Caco-2 (cell line): ENCODE data around the gene ATG14. TPM values are rescaled to one million over a fixed set of nuclear protein-coding genes. Genes with fewer than 3 reads are reported as not detected.

Source experiments
- BruUV-seq: library from RNA; stranded (reverse); fragments of 400-500 nt; replicated peaks from 2 replicates; lab custom pipeline; 2021; lab: Mats Ljungman, UMichigan
- CTCF ChIA-PET: fragments of 300-600 bp; sonication (Branson Sonifier 250); formaldehyde crosslinking; loops from one replicate; lab custom pipeline; 2022; ENCODE audit warnings: antibody characterized with exemption; lab: Charles Lee
- POLR2A ChIA-PET: fragments of 300-600 bp; sonication (Branson Sonifier 250); formaldehyde crosslinking; loops from one replicate; lab custom pipeline; 2022; ENCODE audit warnings: antibody characterized with exemption; lab: Charles Lee
- DNase-seq, 2 experiments: peaks; one replicate each; pipeline versions ENCODE4 v3.0.0 to v3.0.0-alpha.2; 2020 to 2022
- H3K27me3 ChIP-seq: replicated peaks from 2 replicates; pipeline ENCODE4 v1.6.0; 2011; ENCODE audit warnings: low read length; ENCODE audit not compliant: control insufficient read depth, insufficient read depth
- H3K36me3 ChIP-seq: 2 replicates; pipeline ENCODE4 v1.5.1; 2011; ENCODE audit warnings: low read length; ENCODE audit not compliant: control insufficient read depth, insufficient read depth
- H3K4me1 ChIP-seq: fragments of 250-450 bp; sonication (Bioruptor Pico); 2 replicates; pipeline ENCODE4 v1.5.1; 2020; ENCODE audit warnings: mild to moderate bottlenecking
- H3K4me3 ChIP-seq: 2 replicates; pipeline ENCODE4 v1.5.1; 2011; ENCODE audit warnings: low read depth, mild to moderate bottlenecking, control low read depth, low read length
- H3K9me3 ChIP-seq: fragments of 250-450 bp; sonication (Bioruptor Pico); 2 replicates; pipeline ENCODE4 v1.5.1; 2020; ENCODE audit warnings: mild to moderate bottlenecking, moderate library complexity
- H3K27ac Mint-ChIP-seq: one replicate; pipeline ENCODE4 v1.8.0; 2022; ENCODE audit warnings: mixed read lengths; ENCODE audit not compliant: unreplicated experiment
- H3K27me3 Mint-ChIP-seq: one replicate; pipeline ENCODE4 v1.8.0; 2022; ENCODE audit warnings: mixed read lengths; ENCODE audit not compliant: insufficient read depth, unreplicated experiment
- H3K36me3 Mint-ChIP-seq: one replicate; pipeline ENCODE4 v1.8.0; 2022; ENCODE audit warnings: mild to moderate bottlenecking, mixed read lengths; ENCODE audit not compliant: insufficient read depth, unreplicated experiment
- H3K4me1 Mint-ChIP-seq: one replicate; pipeline ENCODE4 v1.8.0; 2022; ENCODE audit warnings: low read depth, mixed read lengths; ENCODE audit not compliant: unreplicated experiment
- H3K4me3 Mint-ChIP-seq: one replicate; pipeline ENCODE4 v1.8.0; 2022; ENCODE audit warnings: mild to moderate bottlenecking, moderate library complexity, mixed read lengths; ENCODE audit not compliant: unreplicated experiment
- H3K9me3 Mint-ChIP-seq: one replicate; pipeline ENCODE4 v1.8.0; 2022; ENCODE audit warnings: mixed read lengths; ENCODE audit not compliant: unreplicated experiment
- intact Hi-C: fragments of 100-400 bp; cut with micrococcal nuclease; formaldehyde crosslinking; loops from one replicate; pipeline ENCODE4 v1.10.0; 2022; ENCODE audit not compliant: unreplicated experiment
- total RNA-seq: library from RNA; stranded (reverse); gene quantifications from 2 replicates; pipeline ENCODE4 v1.2.3, GENCODE V29; 2022
- TF ChIP-seq, protein P1 (sequence below), 2 experiments: fragments of 200-600 bp in 1 of 2; IDR thresholded peaks; 1 replicate in 1 of 2; 2 replicates in 1 of 2; pipeline versions ENCODE4 v1.5.1 to v1.8.0; 2011 to 2022; ENCODE audit warnings: antibody characterized with exemption in 1 of 2, control low read depth in 1 of 2, inconsistent platforms in 1 of 2, low read depth in 1 of 2, low read length in 1 of 2, mild to moderate bottlenecking in 1 of 2, moderate library complexity in 1 of 2; ENCODE audit not compliant: insufficient read depth in 1 of 2, severe bottlenecking in 1 of 2, unreplicated experiment in 1 of 2

The ATG14 gene
- total RNA-seq, 1 experiment from 2014 or later = 13.1 TPM

DNA sequence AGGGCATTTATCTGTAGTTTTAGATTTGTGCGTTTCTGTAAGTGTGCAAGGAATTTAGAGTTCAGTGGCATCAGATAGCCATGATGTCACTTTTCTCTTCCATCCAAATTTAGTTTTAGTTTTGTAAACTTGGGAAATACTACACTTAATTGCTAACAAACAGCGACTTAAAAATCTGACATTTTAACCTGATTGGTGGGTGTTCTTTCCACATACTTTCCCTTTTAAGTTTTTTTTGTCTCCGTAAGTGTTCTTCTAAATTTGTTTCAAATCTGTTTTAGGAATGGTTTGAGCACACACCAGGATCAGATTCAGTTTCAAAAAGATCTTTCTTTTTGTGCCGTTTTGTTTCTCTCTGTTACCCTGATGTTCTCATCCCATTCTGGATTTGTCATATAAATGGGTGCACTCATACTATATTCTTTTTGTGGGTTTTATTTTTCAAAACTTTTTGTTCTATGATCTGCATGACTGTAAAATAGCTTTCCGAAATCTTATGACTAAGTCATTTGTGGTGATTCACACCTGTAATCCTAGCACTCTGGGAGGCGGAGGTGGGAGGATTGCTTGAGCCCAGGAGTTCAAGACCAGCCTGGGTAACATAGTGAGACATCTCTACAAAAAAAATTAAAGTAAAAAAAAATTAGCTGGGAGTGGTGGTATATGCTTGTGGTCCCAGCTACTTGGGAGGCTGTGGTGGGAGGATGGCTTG is 81.5 kb downstream of the ATG14 start:
- POLR2A ChIA-PET = no interaction called here
- Histone ChIP-seq H3K27me3 (no peaks in the 10 kb centered on the region), H3K4me1 (peaks cover 23% of the 10 kb centered on the region), H3K4me3 (no peak overlapping the region), H3K9me3 (no peaks in the 10 kb centered on the region), H3K36me3 (no peaks in the 10 kb centered on the region)
- intact Hi-C loops = no loop called here
- no TSS peak for BruUV-seq
- Mint-ChIP-seq H3K4me1 (peaks cover 51% of the 10 kb centered on the region), H3K27me3 (no peaks in the 10 kb centered on the region), H3K36me3 (peaks cover 5% of the 10 kb centered on the region), H3K27ac (peak overlapping the region; percentile 21), H3K9me3 (no peaks in the 10 kb centered on the region), H3K4me3 (no peak overlapping the region)
- TF ChIP-seq, protein P1, sequence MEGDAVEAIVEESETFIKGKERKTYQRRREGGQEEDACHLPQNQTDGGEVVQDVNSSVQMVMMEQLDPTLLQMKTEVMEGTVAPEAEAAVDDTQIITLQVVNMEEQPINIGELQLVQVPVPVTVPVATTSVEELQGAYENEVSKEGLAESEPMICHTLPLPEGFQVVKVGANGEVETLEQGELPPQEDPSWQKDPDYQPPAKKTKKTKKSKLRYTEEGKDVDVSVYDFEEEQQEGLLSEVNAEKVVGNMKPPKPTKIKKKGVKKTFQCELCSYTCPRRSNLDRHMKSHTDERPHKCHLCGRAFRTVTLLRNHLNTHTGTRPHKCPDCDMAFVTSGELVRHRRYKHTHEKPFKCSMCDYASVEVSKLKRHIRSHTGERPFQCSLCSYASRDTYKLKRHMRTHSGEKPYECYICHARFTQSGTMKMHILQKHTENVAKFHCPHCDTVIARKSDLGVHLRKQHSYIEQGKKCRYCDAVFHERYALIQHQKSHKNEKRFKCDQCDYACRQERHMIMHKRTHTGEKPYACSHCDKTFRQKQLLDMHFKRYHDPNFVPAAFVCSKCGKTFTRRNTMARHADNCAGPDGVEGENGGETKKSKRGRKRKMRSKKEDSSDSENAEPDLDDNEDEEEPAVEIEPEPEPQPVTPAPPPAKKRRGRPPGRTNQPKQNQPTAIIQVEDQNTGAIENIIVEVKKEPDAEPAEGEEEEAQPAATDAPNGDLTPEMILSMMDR (IDR thresholded peaks at IDR 0.05; ENCODE audit: insufficient read depth in 1 of 2, low read depth in 1 of 2, low read length in 1 of 2, severe bottlenecking in 1 of 2, unreplicated experiment in 1 of 2) = no peak
- CTCF ChIA-PET = no interaction called here
- DNase-seq = no peak

DNA sequence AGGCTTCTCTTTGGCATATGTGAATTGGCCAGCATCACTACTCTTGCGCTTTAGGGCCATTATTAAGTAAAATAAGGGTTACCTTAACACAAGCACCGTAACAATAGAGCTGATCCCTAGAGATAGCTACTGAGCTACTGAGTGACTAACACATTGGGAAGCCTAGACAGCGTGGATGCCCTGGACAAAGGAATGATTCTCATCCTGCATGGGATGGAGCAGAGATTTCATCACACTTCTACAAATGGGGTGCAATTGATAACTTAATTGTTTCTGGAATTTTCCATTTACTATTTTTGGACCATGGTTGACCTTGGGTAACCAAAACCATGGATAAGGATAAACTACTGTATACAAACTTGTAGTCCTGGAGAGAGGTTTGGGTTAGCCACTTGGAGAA is 83.3 kb downstream of the ATG14 start:
- CTCF ChIA-PET = interaction anchor here (1.1 kb wide), 1 partner anchor 102 kb away, joined by 10 read pairs; no protein-coding TSS in a partner anchor
- Mint-ChIP-seq H3K27ac (no peak overlapping the region), H3K36me3 (peaks cover 5% of the 10 kb centered on the region), H3K27me3 (no peaks in the 10 kb centered on the region), H3K4me1 (peaks cover 33% of the 10 kb centered on the region), H3K9me3 (no peaks in the 10 kb centered on the region), H3K4me3 (no peak overlapping the region)
- Histone ChIP-seq H3K36me3 (no peaks in the 10 kb centered on the region), H3K4me1 (peaks cover 13% of the 10 kb centered on the region), H3K4me3 (no peak overlapping the region), H3K9me3 (no peaks in the 10 kb centered on the region), H3K27me3 (no peaks in the 10 kb centered on the region)
- BruUV-seq = no TSS peak
- POLR2A ChIA-PET = no interaction called here
- no peak for DNase-seq
- TF ChIP-seq, protein P1 (IDR thresholded peaks at IDR 0.05; ENCODE audit: insufficient read depth in 1 of 2, low read depth in 1 of 2, low read length in 1 of 2, severe bottlenecking in 1 of 2, unreplicated experiment in 1 of 2) = no peak
- intact Hi-C loops = no loop called here

DNA sequence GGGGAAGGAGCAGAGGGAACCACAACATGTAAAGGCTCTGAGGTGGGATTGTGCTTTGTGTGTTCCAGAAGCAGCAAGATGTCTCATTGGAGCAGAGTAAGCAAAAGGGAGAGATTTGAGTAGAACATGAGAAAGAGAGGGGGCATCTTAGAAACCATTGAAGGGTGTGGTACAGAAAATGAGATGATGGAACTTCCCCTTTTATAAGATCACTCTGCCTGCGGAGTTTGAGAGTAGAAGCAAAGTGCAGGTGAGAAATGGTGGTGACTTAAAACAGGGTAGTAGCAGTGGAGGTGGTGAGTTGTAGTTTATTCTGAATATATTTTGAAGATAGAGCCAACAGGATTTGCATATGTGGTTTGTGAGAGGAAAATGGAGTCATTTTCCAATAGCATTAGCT is 84.5 kb downstream of the ATG14 start:
- Mint-ChIP-seq H3K9me3 (no peaks in the 10 kb centered on the region), H3K27me3 (no peaks in the 10 kb centered on the region), H3K4me3 (no peak overlapping the region), H3K36me3 (peaks cover 5% of the 10 kb centered on the region), H3K27ac (no peak overlapping the region), H3K4me1 (peaks cover 21% of the 10 kb centered on the region)
- DNase-seq = no peak
- intact Hi-C loops = no loop called here
- Histone ChIP-seq H3K27me3 (no peaks in the 10 kb centered on the region), H3K36me3 (no peaks in the 10 kb centered on the region), H3K9me3 (no peaks in the 10 kb centered on the region), H3K4me1 (peaks cover 1% of the 10 kb centered on the region; the same call in 1 of the 2 replicates), H3K4me3 (no peak overlapping the region)
- TF ChIP-seq, protein P1 (IDR thresholded peaks at IDR 0.05; ENCODE audit: insufficient read depth in 1 of 2, low read depth in 1 of 2, low read length in 1 of 2, severe bottlenecking in 1 of 2, unreplicated experiment in 1 of 2) = no peak
- CTCF ChIA-PET = no interaction called here
- POLR2A ChIA-PET = no interaction called here
- no TSS peak for BruUV-seq
